HepG2 (cell line): ENCODE measurements around the gene RIPK3. TPM values are rescaled to one million over a fixed set of nuclear protein-coding genes. Genes with fewer than 3 reads are reported as not detected.

ENCODE experiments used
- CBX2 ChIP-seq, 2 experiments: fragments of 200-600 bp in 1 of 2; sonication (generic); formaldehyde crosslinking in 1 of 2; IDR thresholded peaks; 2 replicates each; pipeline versions ENCODE4 v1.7.0 to v1.8.1; 2018 to 2022; ENCODE audit warnings: low read depth in 2 of 2, low read length in 1 of 2, mild to moderate bottlenecking in 1 of 2, missing genetic modification reagents in 1 of 2
- CSRNP1 ChIP-seq: sonication (generic); formaldehyde crosslinking; IDR thresholded peaks from 2 replicates; pipeline ENCODE4 v1.8.1; 2023; ENCODE audit warnings: mild to moderate bottlenecking, missing genetic modification reagents
- ELF3 ChIP-seq: IDR thresholded peaks from 2 replicates; pipeline ENCODE4 v1.6.1; 2016; ENCODE audit warnings: missing genetic modification reagents, missing compliant biosample characterization
- KLF13 ChIP-seq: sonication (generic); formaldehyde crosslinking; IDR thresholded peaks from 2 replicates; pipeline ENCODE4 v1.4.0; 2020; ENCODE audit warnings: mild to moderate bottlenecking, missing genetic modification reagents
- ZFYVE20 ChIP-seq: sonication (generic); formaldehyde crosslinking; IDR thresholded peaks from 2 replicates; pipeline ENCODE4 v1.8.0; 2023; ENCODE audit warnings: low read depth, mild to moderate bottlenecking, moderate library complexity, missing genetic modification reagents, borderline replicate concordance
- ZNF12 ChIP-seq: sonication (generic); formaldehyde crosslinking; IDR thresholded peaks from 2 replicates; pipeline ENCODE4 v1.5.0; 2020; ENCODE audit warnings: missing genetic modification reagents
- ZNF281 ChIP-seq: sonication (generic); formaldehyde crosslinking; IDR thresholded peaks from 2 replicates; pipeline ENCODE4 v1.4.0; 2020; ENCODE audit warnings: missing genetic modification reagents, borderline replicate concordance
- ZNF670 ChIP-seq: sonication (generic); formaldehyde crosslinking; IDR thresholded peaks from 2 replicates; pipeline ENCODE4 v1.8.0; 2022; ENCODE audit warnings: mild to moderate bottlenecking, missing genetic modification reagents, borderline replicate concordance
- polyA plus RNA-seq, 8 experiments: library from polyadenylated mRNA; depleted of rRNA in 3 of 8; stranded (reverse) in 7 of 8; unstranded in 1 of 8; fragments of >200 nt; fragmentation: Illumina TruSeq in 4 of 8; extraction: Trizol in 4 of 8; gene quantifications; 2 replicates each; pipeline versions ENCODE4 v1.2.1 to v1.2.3, GENCODE V29; 2011 to 2016; ENCODE audit warnings: low read depth in 4 of 8, missing spikeins in 1 of 8, mixed read lengths in 1 of 8; ENCODE audit not compliant: insufficient read depth in 1 of 8
- total RNA-seq, 5 experiments: library from RNA; depleted of rRNA; stranded (reverse); fragments of >200 nt; fragmentation: Illumina TruSeq; extraction: Trizol; gene quantifications; 2 replicates each; pipeline ENCODE4 v1.2.3, GENCODE V29; 2016; ENCODE audit warnings: low read depth in 1 of 5
- TF ChIP-seq, protein P1 (sequence below), 2 experiments: sonication (generic) in 1 of 2; formaldehyde crosslinking in 1 of 2; IDR thresholded peaks; 2 replicates each; pipeline versions ENCODE4 v1.6.1 to v1.9.0; 2014 to 2022; ENCODE audit warnings: antibody characterized with exemption in 1 of 2, borderline replicate concordance in 1 of 2, inconsistent platforms in 1 of 2, low read depth in 1 of 2, missing genetic modification reagents in 1 of 2

Gene RIPK3
- total and polyA plus RNA-seq, 2 of the 13 experiments (the other 11 are each of a cell fraction or from before 2014, with no cell fraction given), result not detected

DNA sequence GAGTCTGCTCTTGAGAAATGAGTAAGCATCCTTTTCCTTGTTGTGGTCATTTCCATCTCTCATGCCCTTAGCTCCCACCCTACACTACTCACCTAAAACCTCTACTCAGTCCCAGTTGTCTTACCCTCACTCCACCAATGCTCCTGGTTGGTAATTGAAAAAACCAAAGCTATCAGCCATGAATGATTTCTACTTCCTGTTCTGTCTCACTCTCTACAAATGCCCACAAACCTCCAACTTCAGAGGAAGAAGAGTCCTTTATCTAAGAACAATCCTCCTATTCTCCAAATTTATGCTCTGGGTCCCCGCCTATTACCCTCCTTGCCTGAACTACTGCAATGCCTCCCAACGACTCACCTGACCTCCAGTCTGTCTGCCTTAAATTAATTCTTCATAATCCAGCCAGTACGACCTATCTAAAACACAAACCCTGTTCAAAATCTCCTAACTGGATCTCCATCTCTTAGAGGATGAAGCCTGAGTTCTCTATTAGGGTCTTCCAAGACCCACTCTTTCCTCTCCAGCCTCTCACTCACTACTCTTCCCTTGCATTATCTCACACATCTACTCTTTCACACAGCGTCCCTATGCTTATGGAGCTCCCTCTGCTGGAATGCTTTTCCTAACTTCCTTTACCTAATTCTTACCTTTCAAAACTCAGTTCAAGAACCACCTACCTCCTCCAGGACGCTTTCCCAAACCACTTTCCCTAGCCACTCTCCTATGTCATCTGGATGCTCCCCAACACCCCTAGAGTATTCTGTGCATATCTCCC, 42.4 kb downstream of the RIPK3 start (continued):
- TF ChIP-seq ZNF281, result peak; percentile 38; the same call in 1 of the 2 replicates
- no peak for TF ChIP-seq ZFYVE20 (CRISPR knock-in tag)
- no peak for TF ChIP-seq CSRNP1 (CRISPR knock-in tag)
- 0 out of 2 replicates have a peak, but pooled peaks have one; percentile 25 for TF ChIP-seq ZNF12 (CRISPR knock-in tag)
- TF ChIP-seq, protein P1, sequence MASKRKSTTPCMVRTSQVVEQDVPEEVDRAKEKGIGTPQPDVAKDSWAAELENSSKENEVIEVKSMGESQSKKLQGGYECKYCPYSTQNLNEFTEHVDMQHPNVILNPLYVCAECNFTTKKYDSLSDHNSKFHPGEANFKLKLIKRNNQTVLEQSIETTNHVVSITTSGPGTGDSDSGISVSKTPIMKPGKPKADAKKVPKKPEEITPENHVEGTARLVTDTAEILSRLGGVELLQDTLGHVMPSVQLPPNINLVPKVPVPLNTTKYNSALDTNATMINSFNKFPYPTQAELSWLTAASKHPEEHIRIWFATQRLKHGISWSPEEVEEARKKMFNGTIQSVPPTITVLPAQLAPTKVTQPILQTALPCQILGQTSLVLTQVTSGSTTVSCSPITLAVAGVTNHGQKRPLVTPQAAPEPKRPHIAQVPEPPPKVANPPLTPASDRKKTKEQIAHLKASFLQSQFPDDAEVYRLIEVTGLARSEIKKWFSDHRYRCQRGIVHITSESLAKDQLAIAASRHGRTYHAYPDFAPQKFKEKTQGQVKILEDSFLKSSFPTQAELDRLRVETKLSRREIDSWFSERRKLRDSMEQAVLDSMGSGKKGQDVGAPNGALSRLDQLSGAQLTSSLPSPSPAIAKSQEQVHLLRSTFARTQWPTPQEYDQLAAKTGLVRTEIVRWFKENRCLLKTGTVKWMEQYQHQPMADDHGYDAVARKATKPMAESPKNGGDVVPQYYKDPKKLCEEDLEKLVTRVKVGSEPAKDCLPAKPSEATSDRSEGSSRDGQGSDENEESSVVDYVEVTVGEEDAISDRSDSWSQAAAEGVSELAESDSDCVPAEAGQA (IDR thresholded peaks at IDR 0.05; ENCODE audit: low read depth), result no peak
- TF ChIP-seq, protein P1 (CRISPR knock-in tag; IDR thresholded peaks at IDR 0.05; ENCODE audit: borderline replicate concordance), result no peak
- TF ChIP-seq CBX2 (IDR thresholded peaks at IDR 0.05; ENCODE audit: low read depth, low read length), result no peak
- no peak for TF ChIP-seq CBX2 (CRISPR knock-in tag; IDR thresholded peaks at IDR 0.05; ENCODE audit: low read depth)
- TF ChIP-seq ELF3 (CRISPR knock-in tag), result peak; percentile 96
- no peak for TF ChIP-seq ZNF670 (CRISPR knock-in tag)
- TF ChIP-seq KLF13, result no peak
